SK-N-SH treated with all-trans-retinoic acid at 6 μM for 48 hours (cell line): ENCODE measurements around the gene TMEM167A.

Experiments
- ZNF70 ChIP-seq: fragments of 450-650 bp; formaldehyde crosslinking; IDR thresholded peaks from 2 replicates; pipeline ENCODE4 v1.5.0; 2020; ENCODE audit warnings: mild to moderate bottlenecking, moderate library complexity
- TF ChIP-seq, protein P1 (sequence below): fragments of 250-450 bp; sonication (Bioruptor Pico); IDR thresholded peaks from 2 replicates; pipeline ENCODE4 v1.8.0; 2020; ENCODE audit warnings: mild to moderate bottlenecking, moderate library complexity, borderline replicate concordance

DNA sequence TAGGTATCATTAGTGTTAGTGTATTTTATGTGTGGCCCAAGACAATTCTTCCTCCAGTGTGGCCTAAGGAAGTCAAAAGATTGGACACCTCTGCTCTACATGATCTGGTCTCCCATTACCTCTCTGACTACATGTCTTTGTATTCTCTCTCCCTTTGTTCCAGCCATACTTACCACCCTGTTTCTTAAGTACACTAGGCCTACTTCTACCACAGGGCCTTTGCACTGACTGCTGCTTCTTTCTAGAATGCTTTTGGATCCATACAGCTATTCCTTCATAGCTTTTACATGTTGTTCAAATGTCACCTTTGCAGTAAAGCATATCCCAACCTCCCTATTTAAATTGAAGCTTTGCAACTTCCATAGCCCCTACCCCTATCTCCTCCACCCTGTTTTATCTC, 5.6 kb upstream of the TMEM167A start:
- TF ChIP-seq, protein P1, sequence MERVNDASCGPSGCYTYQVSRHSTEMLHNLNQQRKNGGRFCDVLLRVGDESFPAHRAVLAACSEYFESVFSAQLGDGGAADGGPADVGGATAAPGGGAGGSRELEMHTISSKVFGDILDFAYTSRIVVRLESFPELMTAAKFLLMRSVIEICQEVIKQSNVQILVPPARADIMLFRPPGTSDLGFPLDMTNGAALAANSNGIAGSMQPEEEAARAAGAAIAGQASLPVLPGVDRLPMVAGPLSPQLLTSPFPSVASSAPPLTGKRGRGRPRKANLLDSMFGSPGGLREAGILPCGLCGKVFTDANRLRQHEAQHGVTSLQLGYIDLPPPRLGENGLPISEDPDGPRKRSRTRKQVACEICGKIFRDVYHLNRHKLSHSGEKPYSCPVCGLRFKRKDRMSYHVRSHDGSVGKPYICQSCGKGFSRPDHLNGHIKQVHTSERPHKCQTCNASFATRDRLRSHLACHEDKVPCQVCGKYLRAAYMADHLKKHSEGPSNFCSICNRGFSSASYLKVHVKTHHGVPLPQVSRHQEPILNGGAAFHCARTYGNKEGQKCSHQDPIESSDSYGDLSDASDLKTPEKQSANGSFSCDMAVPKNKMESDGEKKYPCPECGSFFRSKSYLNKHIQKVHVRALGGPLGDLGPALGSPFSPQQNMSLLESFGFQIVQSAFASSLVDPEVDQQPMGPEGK (CRISPR knock-in tag), result no peak
- TF ChIP-seq ZNF70 (CRISPR knock-in tag), result no peak
